SK-N-SH treated with all-trans-retinoic acid at 6 μM for 48 hours (cell line): ENCODE measurements around the gene DISP3.

ENCODE experiments used
- ATAC-seq: fragments of 200-7000 bp; cut with Tn5 transposase; 3 replicates; pipeline ENCODE4 v1.9.1; 2020; ENCODE audit warnings: mild to moderate bottlenecking, moderate library complexity
- ARNTL ChIP-seq: fragments of 450-650 bp; formaldehyde crosslinking; IDR thresholded peaks from 2 replicates; pipeline ENCODE4 v1.5.0; 2020; ENCODE audit warnings: low read depth, mild to moderate bottlenecking, moderate library complexity, borderline replicate concordance
- BACH2 ChIP-seq: fragments of 250-450 bp; sonication (Bioruptor Pico); IDR thresholded peaks from 2 replicates; pipeline ENCODE4 v1.9.0; 2021; ENCODE audit warnings: mild to moderate bottlenecking, borderline replicate concordance
- CSDC2 ChIP-seq: fragments of 250-450 bp; sonication (Bioruptor Pico); IDR thresholded peaks from 2 replicates; pipeline ENCODE4 v1.5.0; 2020; ENCODE audit warnings: mild to moderate bottlenecking, moderate library complexity
- ESRRG ChIP-seq: fragments of 250-450 bp; sonication (Bioruptor Pico); IDR thresholded peaks from 2 replicates; pipeline ENCODE4 v1.6.1; 2021; ENCODE audit warnings: mild to moderate bottlenecking
- GLIS3 ChIP-seq: fragments of 250-450 bp; sonication (Bioruptor Pico); IDR thresholded peaks from 2 replicates; pipeline ENCODE4 v1.5.0; 2020; ENCODE audit warnings: mild to moderate bottlenecking, moderate library complexity
- OSR1 ChIP-seq: fragments of 250-450 bp; sonication (Bioruptor Pico); IDR thresholded peaks from 2 replicates; pipeline ENCODE4 v1.8.0; 2022; ENCODE audit warnings: moderate library complexity, mild to moderate bottlenecking, inconsistent platforms
- PPARA ChIP-seq: fragments of 250-450 bp; sonication (Bioruptor Pico); IDR thresholded peaks from 2 replicates; pipeline ENCODE4 v1.5.0; 2020; ENCODE audit warnings: mild to moderate bottlenecking, borderline replicate concordance
- RARB ChIP-seq: fragments of 250-450 bp; sonication (Bioruptor Pico); IDR thresholded peaks from 2 replicates; pipeline ENCODE4 v1.8.0; 2021; ENCODE audit warnings: mild to moderate bottlenecking, moderate library complexity
- SNAI2 ChIP-seq: fragments of 250-450 bp; sonication (Bioruptor Pico); IDR thresholded peaks from 2 replicates; pipeline ENCODE4 v1.5.0; 2020; ENCODE audit warnings: mild to moderate bottlenecking, moderate library complexity
- TOX ChIP-seq: fragments of 250-450 bp; sonication (Bioruptor Pico); IDR thresholded peaks from 2 replicates; pipeline ENCODE4 v1.8.0; 2021; ENCODE audit warnings: mild to moderate bottlenecking, moderate library complexity, borderline replicate concordance
- ZC3H10 ChIP-seq: fragments of 250-450 bp; sonication (Bioruptor Pico); IDR thresholded peaks from 2 replicates; pipeline ENCODE4 v1.5.1; 2021; ENCODE audit warnings: mild to moderate bottlenecking, moderate library complexity
- ZFP3 ChIP-seq: fragments of 250-450 bp; sonication (Bioruptor Pico); IDR thresholded peaks from 2 replicates; pipeline ENCODE4 v1.5.0; 2020; ENCODE audit warnings: mild to moderate bottlenecking, moderate library complexity
- ZFP30 ChIP-seq: fragments of 450-650 bp; formaldehyde crosslinking; IDR thresholded peaks from 2 replicates; pipeline ENCODE4 v1.5.0; 2022; ENCODE audit warnings: mild to moderate bottlenecking, moderate library complexity
- ZNF565 ChIP-seq: fragments of 450-650 bp; formaldehyde crosslinking; conservative IDR thresholded peaks from 2 replicates; pipeline ENCODE4 v1.5.0; 2020; ENCODE audit warnings: low read depth, mild to moderate bottlenecking, moderate library complexity
- ZNF70 ChIP-seq: fragments of 450-650 bp; formaldehyde crosslinking; IDR thresholded peaks from 2 replicates; pipeline ENCODE4 v1.5.0; 2020; ENCODE audit warnings: mild to moderate bottlenecking, moderate library complexity
- ZNF8 ChIP-seq: fragments of 450-650 bp; formaldehyde crosslinking; IDR thresholded peaks from 2 replicates; pipeline ENCODE4 v1.5.0; 2020; ENCODE audit warnings: mild to moderate bottlenecking, moderate library complexity
- TF ChIP-seq, protein P1 (sequence below): fragments of 250-450 bp; sonication (Bioruptor Pico); IDR thresholded peaks from 2 replicates; pipeline ENCODE4 v1.5.1; 2021; ENCODE audit warnings: mild to moderate bottlenecking, moderate library complexity
- TF ChIP-seq, protein P2 (sequence below): fragments of 250-450 bp; sonication (Bioruptor Pico); IDR thresholded peaks from 2 replicates; pipeline ENCODE4 v1.8.0; 2020; ENCODE audit warnings: mild to moderate bottlenecking, moderate library complexity, borderline replicate concordance
- TF ChIP-seq, protein P3 (sequence below): fragments of 250-450 bp; sonication (Bioruptor Pico); IDR thresholded peaks from 2 replicates; pipeline ENCODE4 v1.5.1; 2020; ENCODE audit warnings: low read depth, mild to moderate bottlenecking, moderate library complexity
- TF ChIP-seq, protein P4 (sequence below): fragments of 250-450 bp; sonication (Bioruptor Pico); IDR thresholded peaks from 2 replicates; pipeline ENCODE4 v1.8.0; 2021; ENCODE audit warnings: low read depth, mild to moderate bottlenecking, moderate library complexity, borderline replicate concordance

DISP3 gene

DNA sequence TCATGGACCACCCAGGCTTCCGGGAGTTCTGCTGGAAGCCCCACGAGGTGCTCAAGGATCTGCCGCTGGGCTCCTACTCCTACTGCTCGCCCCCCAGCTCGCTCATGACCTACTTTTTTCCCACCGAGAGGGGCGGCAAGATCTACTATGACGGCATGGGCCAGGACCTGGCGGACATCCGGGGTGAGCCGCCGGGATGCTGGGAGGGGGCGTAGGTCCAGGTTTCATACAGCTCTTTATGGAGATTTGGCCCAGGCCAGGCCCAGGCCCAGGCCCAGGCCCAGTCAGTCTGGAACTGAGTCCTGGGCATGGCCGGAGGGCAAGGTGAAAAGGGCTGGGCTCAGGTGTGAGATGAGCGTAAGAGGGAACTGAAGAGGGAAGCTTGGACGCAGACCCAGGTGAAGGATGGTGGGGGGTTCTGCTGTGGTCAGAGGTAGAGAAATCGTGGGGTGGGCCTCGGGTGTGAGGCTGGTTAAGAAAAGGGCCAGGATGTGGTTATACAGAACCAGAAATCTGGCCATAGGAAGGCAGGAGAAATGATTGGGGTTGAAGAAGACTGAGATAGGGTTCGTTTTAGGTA lies 23.0 kb downstream of the DISP3 start:
- TF ChIP-seq, protein P1, sequence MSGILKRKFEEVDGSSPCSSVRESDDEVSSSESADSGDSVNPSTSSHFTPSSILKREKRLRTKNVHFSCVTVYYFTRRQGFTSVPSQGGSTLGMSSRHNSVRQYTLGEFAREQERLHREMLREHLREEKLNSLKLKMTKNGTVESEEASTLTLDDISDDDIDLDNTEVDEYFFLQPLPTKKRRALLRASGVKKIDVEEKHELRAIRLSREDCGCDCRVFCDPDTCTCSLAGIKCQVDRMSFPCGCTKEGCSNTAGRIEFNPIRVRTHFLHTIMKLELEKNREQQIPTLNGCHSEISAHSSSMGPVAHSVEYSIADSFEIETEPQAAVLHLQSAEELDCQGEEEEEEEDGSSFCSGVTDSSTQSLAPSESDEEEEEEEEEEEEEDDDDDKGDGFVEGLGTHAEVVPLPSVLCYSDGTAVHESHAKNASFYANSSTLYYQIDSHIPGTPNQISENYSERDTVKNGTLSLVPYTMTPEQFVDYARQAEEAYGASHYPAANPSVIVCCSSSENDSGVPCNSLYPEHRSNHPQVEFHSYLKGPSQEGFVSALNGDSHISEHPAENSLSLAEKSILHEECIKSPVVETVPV (CRISPR knock-in tag): no peak
- TF ChIP-seq SNAI2 (CRISPR knock-in tag) (no peak), OSR1 (no peak), ZNF8 (CRISPR knock-in tag) (no peak), ARNTL (CRISPR knock-in tag) (no peak), RARB (CRISPR knock-in tag) (no peak)
- TF ChIP-seq, protein P2, sequence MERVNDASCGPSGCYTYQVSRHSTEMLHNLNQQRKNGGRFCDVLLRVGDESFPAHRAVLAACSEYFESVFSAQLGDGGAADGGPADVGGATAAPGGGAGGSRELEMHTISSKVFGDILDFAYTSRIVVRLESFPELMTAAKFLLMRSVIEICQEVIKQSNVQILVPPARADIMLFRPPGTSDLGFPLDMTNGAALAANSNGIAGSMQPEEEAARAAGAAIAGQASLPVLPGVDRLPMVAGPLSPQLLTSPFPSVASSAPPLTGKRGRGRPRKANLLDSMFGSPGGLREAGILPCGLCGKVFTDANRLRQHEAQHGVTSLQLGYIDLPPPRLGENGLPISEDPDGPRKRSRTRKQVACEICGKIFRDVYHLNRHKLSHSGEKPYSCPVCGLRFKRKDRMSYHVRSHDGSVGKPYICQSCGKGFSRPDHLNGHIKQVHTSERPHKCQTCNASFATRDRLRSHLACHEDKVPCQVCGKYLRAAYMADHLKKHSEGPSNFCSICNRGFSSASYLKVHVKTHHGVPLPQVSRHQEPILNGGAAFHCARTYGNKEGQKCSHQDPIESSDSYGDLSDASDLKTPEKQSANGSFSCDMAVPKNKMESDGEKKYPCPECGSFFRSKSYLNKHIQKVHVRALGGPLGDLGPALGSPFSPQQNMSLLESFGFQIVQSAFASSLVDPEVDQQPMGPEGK (CRISPR knock-in tag): no peak
- TF ChIP-seq, protein P3, sequence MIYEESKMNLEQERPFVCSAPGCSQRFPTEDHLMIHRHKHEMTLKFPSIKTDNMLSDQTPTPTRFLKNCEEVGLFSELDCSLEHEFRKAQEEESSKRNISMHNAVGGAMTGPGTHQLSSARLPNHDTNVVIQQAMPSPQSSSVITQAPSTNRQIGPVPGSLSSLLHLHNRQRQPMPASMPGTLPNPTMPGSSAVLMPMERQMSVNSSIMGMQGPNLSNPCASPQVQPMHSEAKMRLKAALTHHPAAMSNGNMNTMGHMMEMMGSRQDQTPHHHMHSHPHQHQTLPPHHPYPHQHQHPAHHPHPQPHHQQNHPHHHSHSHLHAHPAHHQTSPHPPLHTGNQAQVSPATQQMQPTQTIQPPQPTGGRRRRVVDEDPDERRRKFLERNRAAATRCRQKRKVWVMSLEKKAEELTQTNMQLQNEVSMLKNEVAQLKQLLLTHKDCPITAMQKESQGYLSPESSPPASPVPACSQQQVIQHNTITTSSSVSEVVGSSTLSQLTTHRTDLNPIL (CRISPR knock-in tag): no peak
- TF ChIP-seq, all 23 proteins: peak for 0
- ATAC-seq: no peak

DNA sequence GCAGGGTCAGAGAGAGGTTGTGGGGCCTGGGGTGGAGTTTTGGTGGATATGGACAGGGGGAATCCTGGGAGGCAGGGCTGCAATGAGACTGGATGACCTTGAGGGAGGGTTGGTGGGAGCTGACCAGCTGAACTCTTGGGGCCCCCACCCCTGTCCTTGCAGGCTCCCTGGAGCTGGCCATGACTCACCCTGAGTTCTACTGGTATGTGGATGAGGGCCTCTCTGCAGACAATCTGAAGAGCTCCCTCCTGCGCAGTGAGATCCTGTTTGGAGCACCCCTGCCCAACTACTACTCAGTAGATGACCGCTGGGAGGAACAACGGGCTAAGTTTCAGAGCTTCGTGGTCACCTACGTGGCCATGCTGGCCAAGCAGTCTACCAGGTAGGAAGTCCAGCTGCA lies 23.6 kb downstream of the DISP3 start:
- TF ChIP-seq ZFP3 (CRISPR knock-in tag) (no peak), ZNF565 (CRISPR knock-in tag) (no peak), ZNF70 (CRISPR knock-in tag) (no peak), GLIS3 (no peak)
- no peak for ATAC-seq

DNA sequence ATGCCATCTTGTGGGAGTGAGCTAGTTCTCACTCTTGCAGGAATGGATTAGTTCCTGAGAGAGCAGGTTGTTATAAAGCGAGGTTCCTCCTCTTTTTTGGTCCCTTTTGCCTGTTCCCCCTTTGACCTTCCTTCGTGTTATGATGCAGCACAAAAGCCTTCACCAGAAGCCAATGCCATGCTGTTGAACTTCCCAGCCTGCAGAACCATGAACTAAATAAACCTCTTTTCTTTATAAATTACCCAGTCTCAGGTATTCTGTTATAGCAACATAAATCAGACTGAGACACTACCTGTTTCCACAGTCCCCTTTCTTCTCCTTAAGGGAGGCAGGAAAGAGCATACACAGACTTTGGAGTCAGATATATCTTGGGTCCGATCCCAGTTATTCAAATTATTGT lies 25.6 kb downstream of the DISP3 start:
- TF ChIP-seq ESRRG (CRISPR knock-in tag) (no peak), ZC3H10 (no peak), ZNF70 (CRISPR knock-in tag) (no peak), ZNF8 (CRISPR knock-in tag) (no peak), ARNTL (CRISPR knock-in tag) (no peak), CSDC2 (no peak), OSR1 (no peak), SNAI2 (CRISPR knock-in tag) (no peak), BACH2 (CRISPR knock-in tag) (no peak), PPARA (no peak), ZFP30 (no peak), TOX (CRISPR knock-in tag) (no peak), ZFP3 (CRISPR knock-in tag) (no peak)
- TF ChIP-seq, protein P4, sequence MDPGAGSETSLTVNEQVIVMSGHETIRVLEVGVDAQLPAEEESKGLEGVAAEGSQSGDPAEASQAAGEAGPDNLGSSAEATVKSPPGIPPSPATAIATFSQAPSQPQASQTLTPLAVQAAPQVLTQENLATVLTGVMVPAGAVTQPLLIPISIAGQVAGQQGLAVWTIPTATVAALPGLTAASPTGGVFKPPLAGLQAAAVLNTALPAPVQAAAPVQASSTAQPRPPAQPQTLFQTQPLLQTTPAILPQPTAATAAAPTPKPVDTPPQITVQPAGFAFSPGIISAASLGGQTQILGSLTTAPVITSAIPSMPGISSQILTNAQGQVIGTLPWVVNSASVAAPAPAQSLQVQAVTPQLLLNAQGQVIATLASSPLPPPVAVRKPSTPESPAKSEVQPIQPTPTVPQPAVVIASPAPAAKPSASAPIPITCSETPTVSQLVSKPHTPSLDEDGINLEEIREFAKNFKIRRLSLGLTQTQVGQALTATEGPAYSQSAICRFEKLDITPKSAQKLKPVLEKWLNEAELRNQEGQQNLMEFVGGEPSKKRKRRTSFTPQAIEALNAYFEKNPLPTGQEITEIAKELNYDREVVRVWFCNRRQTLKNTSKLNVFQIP (CRISPR knock-in tag): no peak
- TF ChIP-seq, protein P1 (CRISPR knock-in tag): no peak
- TF ChIP-seq, protein P3 (CRISPR knock-in tag): no peak
- TF ChIP-seq, protein P2 (CRISPR knock-in tag): no peak
- TF ChIP-seq, all 23 proteins: peak for 0
- no peak for ATAC-seq
